CD1c-positive myeloid dendritic cell (primary cell): ENCODE results near the gene NOC4L.
"Not testable (repeated sequence)": the region's sequence is repeated elsewhere in the genome, so short reads cannot be mapped to it uniquely, and the experiment has no call there.

ENCODE experiments used
- DNase-seq: peaks from one replicate; pipeline ENCODE4 v3.0.0-alpha.2; 2016; ENCODE audit errors: extremely low spot score

The NOC4L gene

DNA sequence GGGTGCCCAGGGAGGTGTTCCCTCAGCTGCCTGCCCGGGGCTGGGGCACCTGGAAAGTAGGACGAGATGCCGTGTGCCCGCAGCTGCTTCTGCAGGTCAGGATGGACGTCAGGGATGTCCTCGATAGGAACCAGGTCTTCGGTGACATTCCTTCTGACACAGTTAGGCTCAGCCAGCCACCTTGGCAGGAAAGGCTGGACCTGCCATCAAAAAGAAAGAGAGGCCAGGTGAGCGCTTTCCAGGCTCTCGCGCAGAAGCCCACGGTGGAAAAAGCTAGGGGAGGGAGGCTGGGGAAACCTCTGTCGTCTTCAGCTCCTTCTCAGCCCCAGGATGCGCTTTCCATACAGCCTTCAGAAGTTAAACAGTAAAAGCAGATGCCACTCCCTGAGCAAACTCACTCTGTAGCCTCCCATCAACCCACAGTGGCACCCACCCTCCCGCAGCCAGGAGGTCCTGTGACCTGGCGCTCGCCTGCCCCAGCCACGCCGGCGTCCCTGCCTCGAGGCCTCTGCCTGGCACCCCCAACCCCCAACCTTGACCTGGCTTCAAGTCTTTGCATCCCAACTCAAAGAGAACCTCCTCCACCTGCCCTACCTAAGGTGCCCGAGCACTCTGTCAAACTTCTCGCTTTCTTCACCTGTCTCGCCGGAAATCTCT, 1.4 kb upstream of the NOC4L start:
- no peak for DNase-seq

DNA sequence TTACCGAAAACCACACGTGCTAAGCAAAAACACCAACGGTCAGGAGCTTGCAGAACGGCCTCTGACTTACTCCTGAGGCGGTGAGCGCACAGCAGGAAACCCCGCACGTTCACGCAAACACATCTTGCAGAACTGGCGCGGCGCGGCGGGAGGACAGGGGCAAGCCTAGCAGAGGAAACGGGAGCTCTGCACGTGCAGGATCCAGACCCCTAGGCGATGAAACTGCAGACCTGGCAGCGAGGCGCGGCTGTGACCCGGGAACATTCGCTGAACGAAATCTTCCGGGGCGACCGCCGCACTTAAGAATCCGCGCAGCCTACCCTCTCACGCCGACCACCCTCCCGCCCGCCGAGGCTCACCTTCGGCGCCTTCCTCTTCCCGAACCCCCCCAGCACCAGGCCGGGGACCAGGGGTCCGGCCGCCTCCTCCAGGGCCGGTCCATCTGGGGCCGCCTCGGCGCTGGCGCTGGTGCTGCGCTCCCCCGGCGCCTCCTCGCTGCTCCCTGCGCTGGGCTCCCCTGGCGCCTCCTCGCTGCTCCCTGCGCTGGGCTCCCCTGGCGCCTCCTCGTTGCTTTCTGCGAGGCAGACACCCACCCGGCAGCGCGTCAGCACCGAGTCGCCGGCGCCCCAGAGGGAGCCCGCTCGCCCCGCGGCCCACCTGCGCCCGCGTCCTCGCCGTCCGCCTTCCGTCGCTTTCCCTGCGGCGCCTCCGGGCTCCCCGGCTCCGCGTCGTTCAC, 753 bp upstream of the NOC4L start:
- DNase-seq, result peak; percentile 15

DNA sequence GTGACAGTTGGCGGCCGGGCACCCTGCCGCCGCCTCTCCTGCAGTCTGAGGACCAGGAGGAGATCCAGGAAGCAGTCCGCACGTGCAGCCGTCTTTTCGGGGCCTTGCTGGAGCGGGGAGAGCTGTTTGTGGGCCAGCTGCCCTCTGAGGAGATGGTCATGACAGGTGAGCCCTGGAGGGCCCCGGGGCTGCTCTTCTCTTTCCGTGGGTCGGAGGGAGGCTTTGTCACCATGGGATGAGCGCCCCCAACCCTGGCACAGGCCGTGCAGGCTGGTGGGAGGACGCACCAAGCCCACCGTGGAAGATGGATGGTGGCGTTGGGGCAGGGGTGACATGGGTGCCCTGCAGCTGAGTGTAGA, 532 bp downstream of the NOC4L start:
- DNase-seq, result no peak

DNA sequence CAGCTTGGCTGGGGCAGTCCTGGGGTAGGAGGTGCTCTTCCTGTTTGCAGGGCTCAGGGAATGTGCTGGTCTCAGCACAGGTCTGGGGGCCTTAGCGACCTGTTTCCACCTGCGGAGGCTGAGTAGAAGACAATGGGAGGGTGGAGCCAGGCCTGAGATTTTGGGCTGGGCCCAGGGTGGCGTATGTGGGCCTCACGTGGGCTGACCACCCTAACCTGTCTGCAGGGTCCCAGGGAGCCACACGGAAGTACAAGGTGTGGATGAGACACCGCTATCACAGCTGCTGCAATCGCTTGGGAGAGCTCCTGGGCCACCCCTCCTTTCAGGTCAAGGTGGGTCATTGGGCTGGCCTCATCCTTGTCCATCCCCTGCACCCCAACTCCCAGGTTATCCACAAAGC, 1.1 kb downstream of the NOC4L start:
- DNase-seq, result no peak

DNA sequence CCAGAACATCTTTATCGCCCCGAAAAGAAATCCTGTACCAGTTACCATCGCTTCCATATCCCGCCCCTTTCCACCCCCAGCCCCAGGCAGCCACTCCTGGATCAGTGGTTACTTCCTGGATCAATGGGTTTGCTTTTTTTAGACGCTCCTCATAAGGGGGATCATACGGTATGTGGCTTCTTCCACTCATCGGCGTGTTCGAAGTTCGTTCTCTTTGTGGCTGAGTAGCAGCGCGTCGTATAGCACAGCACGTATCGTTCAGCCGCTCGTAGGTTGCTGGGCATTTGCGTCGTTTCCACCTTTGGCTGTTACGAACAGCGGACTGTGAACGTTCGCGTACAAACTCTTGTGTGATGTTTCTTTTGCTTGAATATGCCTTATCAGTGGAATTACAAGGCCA, 1.8 kb downstream of the NOC4L start:
- DNase-seq, result no peak

DNA sequence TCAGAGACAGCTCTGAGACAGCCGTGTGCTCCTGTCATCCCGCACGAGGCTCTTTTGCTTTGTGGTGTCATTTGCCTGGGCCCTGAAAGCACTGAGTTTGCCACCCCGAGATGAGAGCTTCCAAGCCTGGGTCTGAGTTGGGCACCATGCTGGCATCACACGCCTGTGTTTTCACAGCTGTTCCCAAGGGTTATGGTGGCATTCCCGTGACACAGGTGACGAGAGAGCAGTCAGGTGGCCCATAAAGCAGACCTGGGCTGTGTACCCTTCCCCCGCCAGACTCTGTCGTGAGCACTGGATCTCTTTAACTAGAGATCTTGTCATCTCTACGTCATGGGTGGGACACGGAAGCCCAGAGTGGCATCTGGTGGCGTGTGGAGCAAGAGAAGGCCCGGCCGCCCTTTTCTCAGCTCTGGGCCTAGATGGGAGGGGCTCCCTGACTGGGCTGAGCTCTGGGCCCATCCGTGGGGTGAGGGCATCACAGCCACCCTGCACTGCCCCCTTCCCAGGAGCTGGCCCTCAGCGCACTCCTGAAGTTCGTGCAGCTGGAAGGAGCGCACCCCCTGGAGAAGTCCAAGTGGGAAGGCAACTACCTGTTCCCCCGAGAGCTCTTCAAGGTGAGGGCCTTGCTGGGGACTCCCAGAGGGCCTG, 2.6 kb downstream of the NOC4L start:
- no peak for DNase-seq

DNA sequence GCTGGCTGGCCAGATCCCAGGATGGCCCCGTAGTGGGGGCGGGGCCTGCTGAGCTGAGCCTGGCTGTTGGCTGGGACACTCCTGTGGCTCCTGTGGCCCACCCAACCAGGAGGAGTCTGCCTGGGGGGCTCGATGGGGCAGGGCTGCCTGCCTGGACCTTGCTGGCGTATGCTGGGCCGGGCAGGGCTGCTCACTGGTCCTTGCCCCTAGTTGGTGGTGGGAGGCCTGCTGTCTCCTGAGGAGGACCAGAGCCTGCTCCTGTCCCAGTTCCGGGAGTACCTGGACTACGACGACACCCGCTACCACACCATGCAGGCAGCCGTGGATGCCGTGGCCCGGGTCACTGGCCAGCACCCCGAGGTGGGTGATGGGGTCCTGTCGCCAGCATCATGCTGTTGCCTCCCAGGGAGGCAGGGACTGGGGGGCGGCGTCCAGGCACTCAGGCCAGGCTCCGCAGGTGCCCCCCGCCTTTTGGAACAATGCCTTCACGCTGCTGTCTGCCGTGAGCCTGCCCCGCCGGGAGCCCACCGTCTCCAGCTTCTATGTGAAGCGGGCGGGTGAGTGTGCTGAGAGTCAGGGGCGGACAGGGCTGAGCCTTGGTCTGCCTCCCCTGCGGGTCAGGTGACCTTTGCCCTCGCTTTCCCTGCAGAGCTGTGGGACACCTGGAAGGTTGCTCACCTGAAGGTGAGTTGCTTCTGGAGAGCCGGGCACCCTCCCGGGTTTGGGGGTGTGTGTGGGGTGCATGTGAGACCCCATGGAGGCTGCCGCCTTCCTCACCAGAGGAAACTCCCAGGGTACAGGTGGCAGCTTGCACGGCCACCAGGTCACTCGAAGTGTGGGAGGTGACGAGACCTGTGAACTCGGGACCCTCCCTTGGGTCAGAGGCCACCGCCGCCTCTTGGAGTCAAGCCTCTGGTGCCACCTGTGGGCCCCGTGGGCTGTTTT, 3.4 kb downstream of the NOC4L start:
- DNase-seq, result no peak

DNA sequence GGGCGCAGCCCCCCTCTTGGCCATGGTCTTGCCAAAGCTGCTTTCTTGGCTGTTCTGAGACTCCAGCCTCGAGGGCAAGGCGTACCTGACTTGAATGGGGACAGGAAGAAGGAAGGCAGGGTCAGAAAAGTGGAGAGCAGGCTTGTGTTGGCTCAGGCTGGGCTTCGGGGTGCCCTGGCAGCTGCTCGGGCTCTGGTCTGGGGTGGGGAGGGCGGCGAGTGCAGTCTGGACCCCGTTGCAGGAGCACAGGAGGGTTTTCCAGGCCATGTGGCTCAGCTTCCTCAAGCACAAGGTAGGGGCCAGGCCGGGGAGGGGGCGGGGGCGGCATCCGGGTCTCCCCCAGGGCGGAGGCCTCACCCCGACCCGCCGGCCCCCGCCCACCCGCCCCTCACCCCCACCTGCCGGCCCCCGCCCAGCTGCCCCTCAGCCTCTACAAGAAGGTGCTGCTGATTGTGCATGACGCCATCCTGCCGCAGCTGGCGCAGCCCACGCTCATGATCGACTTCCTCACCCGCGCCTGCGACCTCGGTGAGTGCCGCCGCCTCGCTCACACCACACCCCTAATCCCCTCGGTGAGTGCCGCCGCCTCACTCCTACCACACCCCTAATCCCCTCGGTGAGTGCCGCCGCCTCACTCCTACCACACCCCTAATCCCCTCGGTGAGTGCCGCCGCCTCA, 4.2 kb downstream of the NOC4L start:
- DNase-seq, result no peak

DNA sequence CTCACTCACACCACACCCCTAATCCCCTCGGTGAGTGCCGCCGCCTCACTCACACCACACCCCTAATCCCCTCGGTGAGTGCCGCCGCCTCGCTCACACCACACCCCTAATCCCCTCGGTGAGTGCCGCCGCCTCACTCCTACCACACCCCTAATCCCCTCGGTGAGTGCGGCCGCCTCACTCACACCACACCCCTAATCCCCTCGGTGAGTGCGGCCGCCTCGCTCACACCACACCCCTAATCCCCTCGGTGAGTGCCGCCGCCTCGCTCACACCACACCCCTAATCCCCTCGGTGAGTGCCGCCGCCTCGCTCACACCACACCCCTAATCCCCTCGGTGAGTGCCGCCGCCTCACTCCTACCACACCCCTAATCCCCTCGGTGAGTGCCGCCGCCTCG, 5.3 kb downstream of the NOC4L start:
- DNase-seq, result not testable (repeated sequence)

DNA sequence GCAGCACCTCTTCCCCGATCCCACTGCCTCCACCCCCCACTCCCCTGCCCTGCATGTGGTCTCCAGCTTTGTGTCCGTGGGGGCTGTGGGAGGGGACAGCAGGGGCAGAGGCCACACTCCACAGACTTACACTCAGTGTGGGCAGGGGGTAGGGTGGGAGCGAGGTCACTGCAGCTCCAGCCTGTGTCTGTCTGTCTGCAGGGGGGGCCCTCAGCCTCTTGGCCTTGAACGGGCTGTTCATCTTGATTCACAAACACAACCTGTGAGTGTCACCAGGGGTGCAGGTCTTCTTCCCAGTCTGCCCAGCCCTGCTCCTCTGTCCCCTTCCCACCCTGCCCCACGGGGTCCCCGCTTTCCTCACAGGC, 6.5 kb downstream of the NOC4L start:
- no peak for DNase-seq

DNA sequence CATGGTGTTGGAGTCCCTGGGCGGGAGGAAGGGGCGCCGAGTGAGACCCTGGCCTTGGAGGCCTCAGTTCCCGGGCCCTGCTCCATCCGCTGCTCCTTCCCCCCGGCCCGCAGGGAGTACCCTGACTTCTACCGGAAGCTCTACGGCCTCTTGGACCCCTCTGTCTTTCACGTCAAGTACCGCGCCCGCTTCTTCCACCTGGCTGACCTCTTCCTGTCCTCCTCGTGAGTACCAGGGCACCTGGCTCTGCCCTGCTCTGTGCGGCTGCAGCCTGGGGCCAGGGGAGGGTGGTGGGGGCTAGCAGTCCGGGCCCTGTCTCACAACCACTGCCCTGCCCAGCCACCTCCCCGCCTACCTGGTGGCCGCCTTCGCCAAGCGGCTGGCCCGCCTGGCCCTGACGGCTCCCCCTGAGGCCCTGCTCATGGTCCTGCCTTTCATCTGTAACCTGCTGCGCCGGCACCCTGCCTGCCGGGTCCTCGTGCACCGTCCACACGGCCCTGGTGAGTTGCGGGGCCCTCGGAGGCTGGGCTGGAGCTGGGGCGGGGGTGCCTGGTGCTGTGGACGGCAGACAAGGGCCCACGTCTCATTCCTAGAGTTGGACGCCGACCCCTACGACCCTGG, 7.0 kb downstream of the NOC4L start:
- no peak for DNase-seq

DNA sequence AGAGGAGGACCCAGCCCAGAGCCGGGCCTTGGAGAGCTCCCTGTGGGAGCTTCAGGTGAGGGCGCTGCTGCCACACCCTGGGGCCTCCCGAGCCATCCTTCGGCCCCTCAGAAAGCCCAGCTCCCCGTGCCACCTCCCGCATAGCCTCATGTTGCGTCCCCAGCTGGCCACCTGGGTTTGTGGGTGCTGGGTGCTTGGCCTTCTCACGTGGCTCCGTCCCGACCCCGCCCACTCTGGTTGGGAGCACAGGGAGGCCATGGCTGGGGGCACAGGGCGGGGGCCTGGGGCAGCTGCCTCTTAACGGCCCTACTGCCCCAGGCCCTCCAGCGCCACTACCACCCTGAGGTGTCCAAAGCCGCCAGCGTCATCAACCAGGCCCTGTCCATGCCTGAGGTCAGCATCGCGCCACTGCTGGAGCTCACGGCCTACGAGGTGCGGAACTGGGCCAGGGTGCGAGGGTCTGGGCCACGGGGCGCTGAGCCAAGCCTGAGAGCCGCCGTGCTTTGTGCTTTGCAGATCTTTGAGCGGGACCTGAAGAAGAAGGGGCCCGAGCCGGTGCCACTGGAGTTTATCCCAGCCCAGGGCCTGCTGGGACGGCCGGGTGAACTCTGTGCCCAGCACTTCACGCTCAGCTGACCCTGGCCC, 7.6 kb downstream of the NOC4L start:
- no peak for DNase-seq

DNA sequence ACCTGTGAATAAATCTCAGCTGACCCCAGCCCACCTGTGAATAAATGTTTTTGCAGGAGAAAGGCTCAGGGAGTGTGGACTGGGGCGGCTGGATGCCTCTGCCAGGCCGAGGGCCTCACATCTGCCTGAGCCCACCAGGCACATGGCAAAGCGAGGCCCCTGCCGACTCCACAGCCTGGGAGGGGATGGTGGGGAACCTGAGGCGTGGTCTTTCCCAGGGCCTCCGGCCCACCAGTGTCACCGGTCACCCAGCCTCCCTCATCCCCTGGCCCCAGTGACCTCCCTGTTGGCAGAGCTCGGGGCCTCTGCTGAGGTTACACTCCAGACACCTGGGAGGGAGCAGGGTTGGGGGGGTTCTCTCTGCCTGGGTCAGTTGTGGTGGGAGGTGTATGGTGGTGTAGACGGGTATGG, 8.2 kb downstream of the NOC4L start:
- DNase-seq, result no peak

DNA sequence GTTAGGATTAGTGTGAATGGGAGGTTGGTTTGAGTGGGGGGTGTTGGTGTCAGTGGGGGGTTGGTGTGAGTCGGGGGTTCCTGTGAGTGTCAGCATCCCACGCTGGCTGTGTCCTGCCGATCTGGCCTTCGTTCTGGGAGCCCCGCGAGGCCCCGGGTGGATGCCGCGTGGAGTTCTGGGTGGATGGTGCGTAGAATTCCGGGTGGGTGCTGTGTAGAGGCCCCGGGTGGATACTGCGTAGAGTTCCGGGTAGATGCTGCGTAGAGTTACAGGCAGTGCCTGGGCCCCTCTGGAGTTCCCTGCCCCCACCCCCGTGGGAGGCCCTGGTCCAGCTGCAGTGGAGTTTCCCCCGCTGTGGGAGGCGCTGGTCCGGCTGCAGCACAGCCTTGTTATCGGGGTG, 8.7 kb downstream of the NOC4L start:
- DNase-seq, result no peak

DNA sequence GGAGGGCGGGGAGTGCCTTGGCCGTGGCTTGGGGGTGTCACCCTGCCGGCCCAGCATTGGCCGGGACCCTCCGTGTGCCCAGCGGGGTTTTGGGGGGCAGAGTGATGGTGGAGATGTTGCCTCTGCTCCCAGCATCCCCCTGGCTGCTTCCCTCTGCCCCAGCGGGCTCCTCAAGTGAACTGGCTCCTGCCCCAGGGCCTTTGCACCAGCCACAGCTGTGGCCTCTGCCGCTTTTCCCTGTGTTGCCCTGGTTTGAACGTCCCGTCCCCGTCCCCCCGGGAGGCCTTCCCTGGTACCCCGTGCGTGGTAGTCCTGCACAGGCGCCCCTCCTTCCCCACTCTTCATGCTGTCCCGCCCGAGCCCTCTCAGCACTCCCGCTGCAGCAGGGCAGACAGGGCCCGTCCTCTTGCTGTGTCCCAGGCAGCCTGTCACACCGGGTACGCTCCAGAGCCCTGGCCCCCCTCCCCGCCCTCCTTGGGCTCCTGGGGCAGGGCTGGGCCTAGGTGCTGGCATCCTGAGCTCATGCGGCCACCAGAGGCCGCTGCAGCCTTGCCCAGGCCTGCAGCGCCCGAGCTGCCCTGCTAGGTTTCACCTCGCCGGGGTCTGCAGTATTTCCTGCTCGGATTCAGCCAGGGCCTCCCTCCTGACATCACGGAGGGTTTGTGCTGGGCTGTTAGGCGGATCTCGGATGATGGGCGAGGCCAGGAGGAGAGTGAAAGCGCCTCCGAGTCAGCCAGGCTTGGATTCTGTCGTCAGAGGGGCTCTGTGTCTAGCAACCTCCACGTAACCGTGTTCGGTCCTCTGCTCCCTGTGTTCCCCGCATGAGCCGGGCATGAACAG, 9.5 kb downstream of the NOC4L start:
- peak; percentile 79 for DNase-seq

DNA sequence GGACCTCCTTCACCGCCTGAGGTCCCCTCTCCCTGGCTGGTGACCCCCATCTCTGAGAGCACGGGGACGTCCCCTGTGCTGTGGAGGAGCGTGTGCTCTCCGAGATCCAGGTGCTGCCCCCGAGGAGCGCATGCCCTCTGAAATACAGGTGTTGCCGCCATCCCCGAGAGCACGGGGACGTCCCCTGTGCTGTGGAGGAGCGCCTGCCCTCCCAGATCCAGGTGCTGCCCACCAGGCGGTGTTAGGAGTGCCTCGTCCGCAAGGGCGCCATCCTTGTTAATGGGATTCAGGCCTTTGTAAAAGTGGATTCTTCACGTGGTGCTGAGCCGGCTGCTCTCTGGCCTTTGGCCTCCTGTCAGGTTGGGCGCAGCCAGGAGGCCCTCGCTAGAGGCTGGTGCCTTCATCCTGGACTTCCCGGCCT, 10.1 kb downstream of the NOC4L start:
- DNase-seq, result no peak

DNA sequence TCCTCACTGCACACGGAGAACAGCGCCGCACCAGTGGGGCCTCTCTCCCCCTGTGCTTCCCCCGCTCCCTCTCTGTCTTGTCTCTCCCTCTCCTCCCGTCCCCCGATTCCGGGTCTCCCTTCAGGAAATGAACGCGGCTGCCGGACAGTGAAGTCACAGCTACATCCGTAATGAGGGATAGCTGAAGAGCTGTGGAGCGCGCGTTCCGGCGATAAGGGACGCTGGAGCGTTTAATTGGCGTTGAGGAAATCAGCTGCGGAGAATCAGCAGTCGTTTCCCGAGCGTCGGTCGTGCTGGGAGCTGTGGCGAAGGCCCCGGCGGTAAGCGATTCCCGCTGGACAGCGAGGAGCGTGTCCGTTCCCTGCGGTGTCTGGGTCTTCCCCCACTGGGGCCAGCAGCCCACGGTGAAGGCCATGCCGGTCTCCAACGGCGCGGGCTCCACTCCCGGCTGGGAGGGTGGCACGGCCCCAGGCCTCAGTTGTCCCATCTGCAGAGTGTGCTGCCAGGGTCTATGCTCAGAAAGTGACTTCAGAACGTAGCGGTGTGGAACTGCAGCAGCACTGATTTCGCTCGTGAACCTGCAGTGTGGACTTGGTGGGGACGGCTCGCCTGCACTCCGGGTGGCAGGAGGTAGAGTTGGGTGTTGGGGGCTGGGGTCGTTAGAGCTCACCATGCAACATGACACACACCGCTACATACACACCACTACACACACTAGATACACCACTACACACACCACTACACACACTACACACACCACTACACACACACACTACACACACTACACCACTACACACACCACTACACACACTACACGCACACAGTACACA, 10.9 kb downstream of the NOC4L start:
- DNase-seq, result no peak

DNA sequence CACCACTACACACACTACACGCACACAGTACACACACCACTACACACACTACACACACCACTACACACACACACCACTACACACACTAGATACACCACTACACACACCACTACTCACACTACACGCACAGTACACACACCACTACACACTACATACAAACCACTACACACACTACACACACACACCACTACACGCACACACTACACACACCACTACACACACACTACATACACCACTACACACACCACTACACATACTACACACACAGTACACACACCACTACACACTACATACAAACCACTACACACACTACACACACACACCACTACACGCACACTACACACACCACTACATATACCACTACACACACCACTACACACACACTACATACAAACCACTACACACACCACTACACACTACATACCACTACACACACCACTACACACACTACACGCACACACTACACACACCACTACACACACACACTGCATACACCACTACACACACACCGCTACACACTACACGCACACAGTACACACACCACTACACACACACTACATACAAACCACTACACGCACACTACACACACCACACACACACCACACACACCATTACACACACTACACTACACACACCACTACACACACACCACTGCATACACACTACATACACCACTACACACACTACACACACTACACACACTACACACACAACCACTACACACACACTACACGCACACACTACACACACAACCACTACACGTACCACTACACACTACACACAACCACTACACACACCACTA, 11.7 kb downstream of the NOC4L start:
- no peak for DNase-seq
